Measurements from ENCODE around the gene NLE1. TPM values are rescaled to one million over a fixed set of nuclear protein-coding genes. Genes with fewer than 3 reads are reported as not detected.
"Not testable (repeated sequence)": the region's sequence is repeated elsewhere in the genome, so short reads cannot be mapped to it uniquely, and the experiment has no call there.

NLE1 gene
- total RNA-seq, 4 donors from 2014 or later: 5.1 to 11.7 (median 8.3) TPM

- Histone ChIP-seq H3K27ac (no peak overlapping the region), H3K36me3 (no peaks in the 10 kb centered on the region), H3K9me3 (no peaks in the 10 kb centered on the region), H3K4me1 (no peaks in the 10 kb centered on the region), H3K4me3 (no peak overlapping the region), H3K27me3 (no peaks in the 10 kb centered on the region)
- no peak for DNase-seq
- no peak for TF ChIP-seq CTCF (IDR thresholded peaks at IDR 0.05)
- no peak for TF ChIP-seq POLR2A (IDR thresholded peaks at IDR 0.05)
These were observed 32.8 kb upstream of the NLE1 start for GRCh38 chr17:35174835-35175334.

DNA sequence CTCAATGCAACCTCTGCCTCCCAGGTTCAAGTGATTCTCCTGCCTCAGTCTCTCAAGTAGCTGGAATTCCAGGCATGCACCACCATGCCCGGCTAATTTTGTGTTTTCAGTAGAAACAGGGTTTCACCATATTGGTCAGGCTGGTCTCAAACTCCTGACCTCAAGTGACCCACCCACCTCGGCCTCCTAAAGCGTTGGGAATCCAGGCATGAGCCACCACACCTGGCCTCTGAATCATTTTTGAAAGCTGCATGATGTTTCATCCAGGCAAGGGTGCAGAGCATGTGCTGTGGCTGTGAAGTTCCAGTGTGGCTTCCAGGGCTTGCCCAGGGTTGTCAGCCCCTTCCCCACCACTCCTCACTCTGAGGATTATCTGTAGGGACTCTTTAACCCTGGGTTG is 30.2 kb upstream of the NLE1 start:
- not testable (repeated sequence) for H3K4me1 ChIP-seq, H3K9me3 ChIP-seq, H3K4me3 ChIP-seq, H3K27me3 ChIP-seq, H3K36me3 ChIP-seq, H3K27ac ChIP-seq
- peak in 1 of 3 donors; percentile 11 for DNase-seq

GRCh38 chr17:35171834-35172233 is 29.7 kb upstream of the NLE1 start:
- Histone ChIP-seq H3K4me3 (no peak overlapping the region), H3K9me3 (no peaks in the 10 kb centered on the region), H3K36me3 (no peaks in the 10 kb centered on the region), H3K4me1 (no peaks in the 10 kb centered on the region), H3K27me3 (no peaks in the 10 kb centered on the region), H3K27ac (no peak overlapping the region)
- TF ChIP-seq POLR2A (IDR thresholded peaks at IDR 0.05) (no peak), CTCF (IDR thresholded peaks at IDR 0.05) (no peak)
- peak in 1 of 3 donors; percentile 6 for DNase-seq

DNA sequence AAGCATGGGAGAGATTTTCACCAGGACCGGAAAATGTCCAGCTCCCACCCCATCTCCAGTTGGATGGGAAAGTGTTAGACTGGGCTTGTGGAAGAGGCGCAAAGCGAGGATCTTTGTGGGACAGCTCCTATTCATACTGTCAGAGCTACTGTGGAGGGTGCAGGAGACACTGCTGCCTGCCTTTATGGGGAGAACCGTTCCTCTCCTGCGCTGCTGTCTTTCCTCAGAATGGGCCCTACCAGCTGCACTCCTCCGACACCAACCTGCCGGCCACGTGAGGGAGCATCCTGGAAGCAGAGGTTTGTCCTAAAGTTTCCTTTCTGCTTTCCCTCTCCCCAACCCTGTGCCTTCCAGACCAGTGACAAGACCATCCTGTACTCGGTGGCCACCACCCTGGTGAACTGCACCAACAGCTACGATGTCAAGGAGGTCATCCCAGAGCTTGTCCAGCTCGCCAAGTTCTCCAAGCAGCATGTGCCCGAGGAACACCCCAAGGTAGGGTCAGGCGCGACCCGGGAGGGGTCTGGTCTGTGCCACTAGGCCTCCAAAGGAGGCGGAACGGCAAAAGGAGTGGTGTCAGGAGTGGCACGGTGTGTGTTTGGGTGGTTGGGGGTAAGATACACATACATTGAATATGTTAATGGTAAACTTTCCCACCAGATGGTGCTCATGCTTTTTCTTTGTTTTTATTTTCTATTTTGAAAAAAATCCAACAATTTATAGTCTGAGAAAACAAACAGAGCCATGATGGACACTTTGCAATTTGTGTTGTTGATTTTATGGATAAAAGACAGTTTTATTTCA is 29.1 kb upstream of the NLE1 start:
- TF ChIP-seq POLR2A (IDR thresholded peaks at IDR 0.05) (no peak), CTCF (IDR thresholded peaks at IDR 0.05) (peak in 4 of 6 experiments; percentile 24 to 51 (median 43))
- DNase-seq: peak in 1 of 3 donors; percentile 15
- Histone ChIP-seq H3K4me3 (no peak overlapping the region), H3K9me3 (no peaks in the 10 kb centered on the region), H3K36me3 (no peaks in the 10 kb centered on the region), H3K27ac (no peak overlapping the region), H3K27me3 (no peaks in the 10 kb centered on the region), H3K4me1 (no peaks in the 10 kb centered on the region)

- Histone ChIP-seq H3K27ac (no peak overlapping the region), H3K36me3 (no peaks in the 10 kb centered on the region), H3K9me3 (no peaks in the 10 kb centered on the region), H3K4me1 (no peaks in the 10 kb centered on the region), H3K4me3 (no peak overlapping the region), H3K27me3 (no peaks in the 10 kb centered on the region)
- TF ChIP-seq POLR2A (IDR thresholded peaks at IDR 0.05): no peak
- no peak for TF ChIP-seq CTCF (IDR thresholded peaks at IDR 0.05)
- DNase-seq: no peak
These were observed 27.8 kb upstream of the NLE1 start for GRCh38 chr17:35169835-35170363.

DNA sequence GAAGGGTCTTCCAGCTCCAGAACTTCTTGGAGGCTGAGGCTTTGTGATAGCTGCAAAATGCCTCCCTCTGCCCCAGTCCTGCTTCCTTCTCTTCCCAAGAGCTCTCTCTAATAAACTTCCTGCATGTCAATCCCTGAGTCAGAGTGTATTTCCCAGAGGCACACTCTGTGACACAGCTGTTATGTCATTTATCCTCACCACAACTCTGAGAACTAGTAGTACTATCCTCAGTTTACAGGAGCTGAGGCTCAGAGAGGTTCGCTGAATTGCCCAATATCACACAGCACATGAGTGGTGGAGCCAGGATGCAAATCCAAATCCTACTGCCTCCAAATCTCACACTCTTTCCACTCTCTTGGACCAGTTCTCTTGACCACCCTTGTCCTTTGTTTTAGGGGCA is 25.6 kb upstream of the NLE1 start:
- H3K4me3 ChIP-seq: no peak overlapping the region
- no peak for TF ChIP-seq CTCF (IDR thresholded peaks at IDR 0.05)
- TF ChIP-seq POLR2A (IDR thresholded peaks at IDR 0.05): no peak
- H3K27ac ChIP-seq: no peak overlapping the region
- no peak for DNase-seq
- H3K36me3 ChIP-seq: no peaks in the 10 kb centered on the region
- H3K4me1 ChIP-seq: no peaks in the 10 kb centered on the region
- H3K9me3 ChIP-seq: no peaks in the 10 kb centered on the region
- H3K27me3 ChIP-seq: no peaks in the 10 kb centered on the region

Measured in Peyer's patch (tissue), 4 donors.